ENCODE measurements around the gene POLR3A.

Gene POLR3A

DNA sequence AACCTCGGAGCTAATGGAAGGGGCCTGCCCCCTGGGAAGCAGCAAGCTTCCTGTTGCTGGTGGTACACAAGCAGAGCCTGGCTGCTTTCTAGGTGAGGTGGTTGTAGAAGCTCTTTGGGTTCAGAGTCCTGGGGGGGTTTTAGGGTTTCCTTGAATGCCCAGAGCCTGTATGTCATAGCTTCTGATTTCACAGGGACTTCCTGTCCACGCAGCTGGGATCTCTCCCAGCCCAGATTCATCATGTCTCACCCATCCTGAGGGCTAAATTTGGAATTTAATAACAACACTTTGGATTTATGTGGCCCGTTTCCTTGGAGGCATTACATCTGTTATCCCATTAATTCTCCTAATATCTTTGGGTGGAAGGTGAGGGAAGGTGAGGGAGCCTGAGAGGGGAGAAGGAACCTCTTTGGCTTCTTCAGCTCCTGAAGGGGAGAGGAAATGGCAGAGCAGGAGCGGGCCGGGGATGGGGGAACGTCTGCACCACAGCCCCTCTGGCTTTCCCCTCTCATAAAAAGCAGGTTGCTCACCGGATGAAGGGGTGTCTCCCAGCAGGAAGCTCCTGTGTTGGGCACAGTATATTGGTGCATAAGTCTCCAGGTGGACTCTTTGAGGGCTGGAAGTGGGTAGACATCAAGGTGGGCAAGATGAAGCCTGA, 24.0 kb upstream of the POLR3A start:
- Histone ChIP-seq H3K27ac (no peak overlapping the region), H3K9me3 (ENCODE audit: severe bottlenecking) (no peaks in the 10 kb centered on the region), H3K27me3 (ENCODE audit: insufficient read depth, low read depth, severe bottlenecking) (no peaks in the 10 kb centered on the region), H3K36me3 (no peaks in the 10 kb centered on the region), H3K4me3 (ENCODE audit: low read depth, low read length) (no peak overlapping the region)
- no peak for DNase-seq
- TF ChIP-seq, protein P1, sequence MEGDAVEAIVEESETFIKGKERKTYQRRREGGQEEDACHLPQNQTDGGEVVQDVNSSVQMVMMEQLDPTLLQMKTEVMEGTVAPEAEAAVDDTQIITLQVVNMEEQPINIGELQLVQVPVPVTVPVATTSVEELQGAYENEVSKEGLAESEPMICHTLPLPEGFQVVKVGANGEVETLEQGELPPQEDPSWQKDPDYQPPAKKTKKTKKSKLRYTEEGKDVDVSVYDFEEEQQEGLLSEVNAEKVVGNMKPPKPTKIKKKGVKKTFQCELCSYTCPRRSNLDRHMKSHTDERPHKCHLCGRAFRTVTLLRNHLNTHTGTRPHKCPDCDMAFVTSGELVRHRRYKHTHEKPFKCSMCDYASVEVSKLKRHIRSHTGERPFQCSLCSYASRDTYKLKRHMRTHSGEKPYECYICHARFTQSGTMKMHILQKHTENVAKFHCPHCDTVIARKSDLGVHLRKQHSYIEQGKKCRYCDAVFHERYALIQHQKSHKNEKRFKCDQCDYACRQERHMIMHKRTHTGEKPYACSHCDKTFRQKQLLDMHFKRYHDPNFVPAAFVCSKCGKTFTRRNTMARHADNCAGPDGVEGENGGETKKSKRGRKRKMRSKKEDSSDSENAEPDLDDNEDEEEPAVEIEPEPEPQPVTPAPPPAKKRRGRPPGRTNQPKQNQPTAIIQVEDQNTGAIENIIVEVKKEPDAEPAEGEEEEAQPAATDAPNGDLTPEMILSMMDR (IDR thresholded peaks at IDR 0.05; ENCODE audit: low read depth, low read length): no peak

DNA sequence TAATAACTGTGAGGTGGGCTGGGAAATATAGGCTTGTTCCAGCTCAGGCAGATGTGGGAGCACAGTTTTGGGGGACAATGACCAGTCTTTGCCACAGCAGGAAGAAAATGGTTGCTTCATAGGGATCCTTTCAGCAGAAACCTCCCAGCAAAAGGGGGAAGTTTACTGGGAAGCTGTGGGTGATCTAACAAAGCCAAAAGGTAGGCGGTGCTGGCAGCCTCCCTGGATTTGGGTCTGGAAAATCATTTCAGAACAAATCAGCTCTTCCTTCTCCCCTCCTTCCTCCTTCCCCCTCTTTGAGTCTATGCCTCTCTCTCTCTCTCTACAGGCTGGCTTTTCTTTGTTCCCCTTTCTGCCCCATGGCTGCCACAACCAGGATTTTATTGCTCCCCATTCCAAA, 20.5 kb upstream of the POLR3A start:
- TF ChIP-seq, protein P1 (IDR thresholded peaks at IDR 0.05; ENCODE audit: low read depth, low read length): no peak
- Histone ChIP-seq H3K27me3 (ENCODE audit: insufficient read depth, low read depth, severe bottlenecking) (no peaks in the 10 kb centered on the region), H3K9me3 (ENCODE audit: severe bottlenecking) (no peaks in the 10 kb centered on the region), H3K27ac (no peak overlapping the region), H3K4me3 (ENCODE audit: low read depth, low read length) (no peak overlapping the region), H3K36me3 (no peaks in the 10 kb centered on the region)
- DNase-seq: no peak

DNA sequence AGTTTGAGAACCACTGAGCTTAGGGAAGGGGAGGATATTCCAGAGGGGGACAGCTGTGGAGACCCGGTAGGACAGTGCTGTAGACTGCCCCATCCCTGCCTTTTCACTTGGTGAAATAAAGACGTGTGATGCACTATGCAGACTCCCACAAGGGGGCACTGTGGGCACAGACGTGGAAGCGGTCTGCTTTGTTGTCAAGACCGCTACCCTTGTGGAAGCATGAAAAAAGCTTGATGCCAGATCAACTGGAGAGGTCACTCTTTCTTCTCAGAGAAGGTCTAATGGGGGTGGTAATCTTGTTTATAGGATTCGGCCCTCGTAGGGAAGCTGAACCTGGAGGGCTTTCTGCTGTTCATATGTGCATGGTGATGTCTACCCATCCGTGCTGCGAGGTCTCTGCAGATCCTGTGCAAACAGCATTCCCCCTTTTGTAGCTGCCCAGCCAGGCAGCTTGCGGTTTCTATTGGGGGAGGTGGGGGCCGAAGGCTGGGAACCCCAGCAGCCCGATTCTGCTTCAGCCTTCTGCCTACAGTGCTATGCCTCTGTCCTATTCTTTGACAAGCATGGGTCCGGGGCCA, 18.1 kb upstream of the POLR3A start:
- Histone ChIP-seq H3K36me3 (peaks cover 16% of the 10 kb centered on the region), H3K27ac (no peak overlapping the region), H3K9me3 (ENCODE audit: severe bottlenecking) (no peaks in the 10 kb centered on the region), H3K4me3 (ENCODE audit: low read depth, low read length) (no peak overlapping the region), H3K27me3 (ENCODE audit: insufficient read depth, low read depth, severe bottlenecking) (no peaks in the 10 kb centered on the region)
- TF ChIP-seq, protein P1 (IDR thresholded peaks at IDR 0.05; ENCODE audit: low read depth, low read length): peak; percentile 92
- DNase-seq: peak; percentile 92

DNA sequence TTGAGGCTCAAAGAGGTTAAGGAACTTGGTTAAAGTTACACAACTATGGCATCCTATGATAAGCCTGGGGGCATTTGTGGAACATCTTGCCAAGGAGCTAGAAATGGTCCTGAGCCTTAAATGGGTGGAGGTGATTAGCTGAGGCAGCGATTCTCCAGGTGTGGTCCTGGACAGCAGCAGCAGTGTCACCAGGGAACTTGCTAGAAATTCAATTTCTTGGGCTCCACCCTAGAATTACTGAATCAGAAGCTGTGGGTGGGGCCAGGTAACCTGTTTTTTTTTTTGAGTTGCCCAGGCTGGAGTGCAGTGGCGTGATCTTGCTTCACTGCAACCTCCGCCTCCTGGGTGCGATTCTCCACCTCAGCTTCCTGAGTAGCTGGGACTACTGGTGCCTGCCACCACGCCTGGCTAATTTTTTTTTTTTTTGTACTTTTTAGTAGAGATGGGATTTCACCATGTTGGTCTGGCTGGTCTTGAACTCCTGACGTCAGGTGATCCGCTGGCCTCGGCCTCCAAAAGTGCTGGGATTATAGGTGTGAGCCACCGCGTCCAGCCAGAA, 17.5 kb upstream of the POLR3A start:
- H3K27ac ChIP-seq: no peak overlapping the region

DNA sequence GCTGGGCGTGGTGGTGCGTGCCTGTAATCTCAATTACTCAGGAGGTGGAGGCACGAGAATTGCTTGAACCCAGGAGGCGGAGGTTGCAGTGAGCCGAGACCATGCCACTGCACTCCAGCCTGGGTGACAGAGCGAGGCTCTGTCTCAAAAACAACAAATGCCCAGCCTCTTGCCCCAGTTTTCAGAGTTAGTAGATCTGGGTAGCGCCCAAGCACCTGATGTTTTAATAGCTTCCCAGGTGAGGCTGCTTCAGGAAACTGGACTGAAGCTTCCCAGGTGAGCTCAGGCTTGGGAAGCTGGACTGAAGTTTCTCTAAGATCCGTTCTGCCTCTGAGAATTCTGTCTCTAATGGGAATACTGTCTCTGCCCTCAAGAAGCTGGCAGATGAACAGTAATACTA, 16.5 kb upstream of the POLR3A start:
- no peak overlapping the region for H3K4me3 ChIP-seq (ENCODE audit: low read depth, low read length)
- DNase-seq: no peak
- peaks cover 31% of the 10 kb centered on the region for H3K36me3 ChIP-seq
- TF ChIP-seq, protein P1 (IDR thresholded peaks at IDR 0.05; ENCODE audit: low read depth, low read length): no peak
- H3K27me3 ChIP-seq (ENCODE audit: insufficient read depth, low read depth, severe bottlenecking): no peaks in the 10 kb centered on the region
- H3K9me3 ChIP-seq (ENCODE audit: severe bottlenecking): no peaks in the 10 kb centered on the region
- no peak overlapping the region for H3K27ac ChIP-seq

More for the DNA sequence above, 17.5 kb upstream of the POLR3A start:
- DNase-seq: no peak
- no peaks in the 10 kb centered on the region for H3K27me3 ChIP-seq (ENCODE audit: insufficient read depth, low read depth, severe bottlenecking)
- TF ChIP-seq, protein P1 (IDR thresholded peaks at IDR 0.05; ENCODE audit: low read depth, low read length): no peak
- peaks cover 22% of the 10 kb centered on the region for H3K36me3 ChIP-seq
- no peaks in the 10 kb centered on the region for H3K9me3 ChIP-seq (ENCODE audit: severe bottlenecking)
- H3K4me3 ChIP-seq (ENCODE audit: low read depth, low read length): no peak overlapping the region

Data from WERI-Rb-1 (cell line).